Stimulated activated CD8-positive, alpha-beta memory T cell treated with anti-CD3 and anti-CD28 coated beads, Interleukin-4, amount 100 ng/mL, for 4 hours (primary cell): ENCODE results near the gene CCRL2.

Experiments used
- DNase-seq, 2 donors: peaks; one replicate each; pipeline ENCODE4 v3.0.0-alpha.2; 2020; ENCODE audit warnings: low read depth in 2 of 2, low spot score in 1 of 2

CCRL2 gene

GRCh38 chr3:46406788-46407611 is at the start of gene CCRL2, which contains the start of gene CCR5AS:
TSS of gene CCRL2 (plus strand) at chr3:46407259. CDS start at chr3:46408080, 821 bp downstream.
TSS of gene CCR5AS (minus strand) at chr3:46407066.
- peak in 1 of 2 donors; percentile 11 for DNase-seq

DNA sequence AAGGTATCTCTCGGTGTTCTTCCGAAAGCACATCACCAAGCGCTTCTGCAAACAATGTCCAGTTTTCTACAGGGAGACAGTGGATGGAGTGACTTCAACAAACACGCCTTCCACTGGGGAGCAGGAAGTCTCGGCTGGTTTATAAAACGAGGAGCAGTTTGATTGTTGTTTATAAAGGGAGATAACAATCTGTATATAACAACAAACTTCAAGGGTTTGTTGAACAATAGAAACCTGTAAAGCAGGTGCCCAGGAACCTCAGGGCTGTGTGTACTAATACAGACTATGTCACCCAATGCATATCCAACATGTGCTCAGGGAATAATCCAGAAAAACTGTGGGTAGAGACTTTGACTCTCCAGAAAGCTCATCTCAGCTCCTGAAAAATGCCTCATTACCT is 48.6 kb upstream of the CCRL2 start:
- DNase-seq, result no peak

GRCh38 chr3:46359733-46360493 is 47.1 kb upstream of the CCRL2 start:
- DNase-seq, result no peak

- DNase-seq, result no peak
Observed at GRCh38 chr3:46360907-46361306, 46.2 kb upstream of the CCRL2 start.

DNA sequence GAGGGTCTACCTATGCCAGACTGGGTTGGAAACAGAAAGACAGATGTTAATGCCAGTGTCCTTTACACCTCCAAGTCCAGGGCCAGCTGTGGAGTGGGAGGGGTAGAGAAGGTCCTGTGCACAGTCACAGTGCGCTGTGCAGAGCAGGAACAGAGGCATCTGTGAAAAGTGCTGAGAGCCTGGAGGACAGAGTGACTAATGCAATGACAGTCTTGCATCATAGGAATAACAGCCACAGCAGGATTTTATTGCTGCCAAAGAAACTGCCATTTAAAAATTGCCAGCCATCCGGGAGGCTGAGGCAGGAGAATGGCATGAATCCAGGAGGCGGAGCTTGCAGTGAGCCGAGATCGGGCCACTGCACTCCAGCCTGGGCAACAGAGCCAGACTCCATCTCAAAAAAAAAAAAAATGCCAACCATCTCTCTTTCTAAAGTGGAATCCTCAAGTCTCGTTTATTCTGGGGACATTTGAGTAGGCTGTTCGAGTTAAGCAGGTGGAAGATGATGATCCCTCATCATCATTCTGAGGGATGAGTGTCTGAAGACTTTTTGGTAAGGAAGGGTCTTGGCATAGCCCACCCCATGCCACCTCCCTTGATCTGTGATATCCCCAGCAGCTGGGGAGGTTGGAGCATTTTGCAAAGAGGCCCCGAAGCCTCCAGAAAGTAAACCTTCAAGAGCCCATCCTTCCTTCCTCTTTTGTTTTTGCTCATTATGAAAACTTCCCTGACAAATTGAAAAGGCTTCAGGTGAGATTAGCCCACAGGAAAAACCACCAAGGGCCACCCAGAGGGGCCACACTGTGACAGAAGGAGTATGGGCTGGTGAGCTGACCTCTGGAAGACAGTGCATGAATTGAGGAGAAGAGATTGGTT is 45.4 kb upstream of the CCRL2 start:
- no peak for DNase-seq

GRCh38 chr3:46365041-46365440 is 42.0 kb upstream of the CCRL2 start:
- no peak for DNase-seq

DNA sequence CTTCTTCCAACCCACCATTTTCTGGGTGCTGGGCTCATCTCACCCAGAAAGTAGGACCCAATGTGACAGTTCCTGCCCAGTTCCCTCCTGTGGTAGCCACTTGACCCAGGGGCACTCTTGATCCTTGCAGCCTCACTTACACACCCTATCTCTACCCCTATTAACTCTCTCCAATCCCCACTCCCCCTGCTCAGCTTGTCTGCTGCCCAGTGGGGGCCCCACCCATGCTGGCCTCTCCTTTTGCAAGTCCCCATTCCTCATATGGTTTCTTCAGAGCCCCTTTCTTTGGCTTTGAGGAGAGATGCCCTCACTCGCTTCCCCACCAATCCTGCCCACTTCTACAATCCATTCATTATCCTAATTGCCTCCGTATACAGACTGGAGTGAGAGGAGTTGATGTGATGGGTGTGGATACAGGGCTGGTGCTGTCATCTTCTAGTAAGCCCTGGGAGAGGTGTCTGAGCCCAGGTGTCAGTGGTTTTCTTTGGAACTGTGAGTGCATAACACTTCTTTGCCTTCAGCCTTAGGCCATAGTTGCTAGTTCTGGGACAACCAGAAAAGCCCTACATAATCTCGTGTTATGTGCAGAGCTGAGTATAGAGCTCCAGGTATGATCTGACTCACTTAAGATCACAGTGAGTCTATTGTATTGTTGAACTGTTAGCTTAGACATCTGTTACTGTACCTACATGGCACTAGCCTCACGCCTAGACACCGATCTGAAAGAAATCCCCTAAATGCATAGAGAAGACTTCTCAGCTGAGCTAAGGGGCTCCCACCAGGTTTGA is 41.1 kb upstream of the CCRL2 start:
- DNase-seq, result no peak

DNA sequence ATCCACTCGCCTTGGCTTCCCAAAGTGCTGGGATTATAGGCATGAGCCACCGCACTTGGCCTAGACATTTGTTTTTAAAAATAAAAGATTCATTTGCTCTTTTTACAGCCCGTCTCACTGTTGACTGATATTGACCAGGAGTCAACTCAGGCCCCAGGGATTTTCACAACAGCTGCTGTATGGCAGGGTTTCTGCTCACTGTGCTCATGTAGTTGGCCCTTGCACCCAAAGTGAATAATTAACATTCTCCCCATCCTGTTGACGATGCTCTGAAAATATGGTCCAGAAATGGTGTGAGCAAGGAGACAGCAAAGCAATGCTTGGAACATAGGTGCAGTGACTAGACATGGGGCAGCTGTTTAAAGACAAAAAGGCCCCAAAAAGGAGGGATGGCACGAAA is 39.2 kb upstream of the CCRL2 start:
- no peak for DNase-seq

- DNase-seq, result peak; percentile 36 to 40
Observed at GRCh38 chr3:46368569-46368968, 38.5 kb upstream of the CCRL2 start.

GRCh38 chr3:46369151-46369550 is 37.9 kb upstream of the CCRL2 start:
- DNase-seq, result no peak

DNA sequence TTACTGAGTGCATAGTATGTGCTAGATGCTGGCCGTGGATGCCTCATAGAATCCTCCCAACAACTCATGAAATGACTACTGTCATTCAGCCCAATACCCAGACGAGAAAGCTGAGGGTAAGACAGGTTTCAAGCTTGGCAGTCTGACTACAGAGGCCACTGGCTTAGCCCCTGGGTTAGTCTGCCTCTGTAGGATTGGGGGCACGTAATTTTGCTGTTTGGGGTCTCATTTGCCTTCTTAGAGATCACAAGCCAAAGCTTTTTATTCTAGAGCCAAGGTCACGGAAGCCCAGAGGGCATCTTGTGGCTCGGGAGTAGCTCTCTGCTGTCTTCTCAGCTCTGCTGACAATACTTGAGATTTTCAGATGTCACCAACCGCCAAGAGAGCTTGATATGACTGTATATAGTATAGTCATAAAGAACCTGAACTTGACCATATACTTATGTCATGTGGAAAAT is 37.4 kb upstream of the CCRL2 start:
- no peak for DNase-seq

GRCh38 chr3:46370839-46371518 is 36.1 kb upstream of the CCRL2 start, which contains the start of gene CCR5:
TSS of gene CCR5 (plus strand) at chr3:46370946. CDS start at chr3:46372903, 1,957 bp downstream.
- DNase-seq, result no peak

- DNase-seq, result no peak
Observed at GRCh38 chr3:46371519-46372340, 35.3 kb upstream of the CCRL2 start.

DNA sequence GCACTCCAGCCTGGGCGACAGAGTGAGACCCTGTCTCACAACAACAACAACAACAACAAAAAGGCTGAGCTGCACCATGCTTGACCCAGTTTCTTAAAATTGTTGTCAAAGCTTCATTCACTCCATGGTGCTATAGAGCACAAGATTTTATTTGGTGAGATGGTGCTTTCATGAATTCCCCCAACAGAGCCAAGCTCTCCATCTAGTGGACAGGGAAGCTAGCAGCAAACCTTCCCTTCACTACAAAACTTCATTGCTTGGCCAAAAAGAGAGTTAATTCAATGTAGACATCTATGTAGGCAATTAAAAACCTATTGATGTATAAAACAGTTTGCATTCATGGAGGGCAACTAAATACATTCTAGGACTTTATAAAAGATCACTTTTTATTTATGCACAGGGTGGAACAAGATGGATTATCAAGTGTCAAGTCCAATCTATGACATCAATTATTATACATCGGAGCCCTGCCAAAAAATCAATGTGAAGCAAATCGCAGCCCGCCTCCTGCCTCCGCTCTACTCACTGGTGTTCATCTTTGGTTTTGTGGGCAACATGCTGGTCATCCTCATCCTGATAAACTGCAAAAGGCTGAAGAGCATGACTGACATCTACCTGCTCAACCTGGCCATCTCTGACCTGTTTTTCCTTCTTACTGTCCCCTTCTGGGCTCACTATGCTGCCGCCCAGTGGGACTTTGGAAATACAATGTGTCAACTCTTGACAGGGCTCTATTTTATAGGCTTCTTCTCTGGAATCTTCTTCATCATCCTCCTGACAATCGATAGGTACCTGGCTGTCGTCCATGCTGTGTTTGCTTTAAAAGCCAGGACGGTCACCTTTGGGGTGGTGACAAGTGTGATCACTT is 34.3 kb upstream of the CCRL2 start:
- no peak for DNase-seq

DNA sequence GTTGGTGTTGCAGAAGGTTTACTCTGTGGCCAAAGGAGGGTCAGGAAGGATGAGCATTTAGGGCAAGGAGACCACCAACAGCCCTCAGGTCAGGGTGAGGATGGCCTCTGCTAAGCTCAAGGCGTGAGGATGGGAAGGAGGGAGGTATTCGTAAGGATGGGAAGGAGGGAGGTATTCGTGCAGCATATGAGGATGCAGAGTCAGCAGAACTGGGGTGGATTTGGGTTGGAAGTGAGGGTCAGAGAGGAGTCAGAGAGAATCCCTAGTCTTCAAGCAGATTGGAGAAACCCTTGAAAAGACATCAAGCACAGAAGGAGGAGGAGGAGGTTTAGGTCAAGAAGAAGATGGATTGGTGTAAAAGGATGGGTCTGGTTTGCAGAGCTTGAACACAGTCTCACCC is 32.3 kb upstream of the CCRL2 start:
- DNase-seq, result no peak

DNA sequence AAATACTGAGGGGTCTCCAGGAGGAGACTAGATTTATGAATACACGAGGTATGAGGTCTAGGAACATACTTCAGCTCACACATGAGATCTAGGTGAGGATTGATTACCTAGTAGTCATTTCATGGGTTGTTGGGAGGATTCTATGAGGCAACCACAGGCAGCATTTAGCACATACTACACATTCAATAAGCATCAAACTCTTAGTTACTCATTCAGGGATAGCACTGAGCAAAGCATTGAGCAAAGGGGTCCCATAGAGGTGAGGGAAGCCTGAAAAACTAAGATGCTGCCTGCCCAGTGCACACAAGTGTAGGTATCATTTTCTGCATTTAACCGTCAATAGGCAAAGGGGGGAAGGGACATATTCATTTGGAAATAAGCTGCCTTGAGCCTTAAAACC is 31.8 kb upstream of the CCRL2 start:
- no peak for DNase-seq

GRCh38 chr3:46375814-46376213 is 31.2 kb upstream of the CCRL2 start:
- no peak for DNase-seq

DNA sequence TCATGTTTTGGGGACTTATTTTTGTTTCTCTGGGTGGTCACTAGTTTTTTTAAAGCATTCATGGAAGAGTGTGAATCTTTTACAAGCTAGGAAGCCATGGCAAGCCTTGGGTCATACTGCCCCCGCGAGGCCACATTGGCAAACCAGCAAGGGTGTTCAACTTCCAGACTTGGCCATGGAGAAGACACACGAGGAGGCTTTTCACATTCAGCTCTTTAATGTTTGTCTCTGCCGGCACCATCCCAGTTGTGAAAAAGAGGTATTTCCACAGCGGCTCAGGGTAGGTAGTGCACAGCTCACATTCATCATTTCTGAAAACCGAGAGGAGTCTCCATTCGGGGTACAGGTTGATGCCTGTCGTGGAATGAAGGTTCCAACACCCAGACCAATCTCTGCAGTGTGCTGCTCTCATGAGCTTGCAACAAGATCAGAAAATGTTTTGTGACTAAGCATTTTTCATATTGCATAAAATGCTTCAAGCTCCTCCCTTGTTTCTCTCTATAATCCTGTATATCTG is 28.6 kb upstream of the CCRL2 start:
- DNase-seq, result peak; percentile 31 to 35
